Liver (tissue), 9 donors: ENCODE measurements around the gene HOXD4. TPM values are rescaled to one million over a fixed set of nuclear protein-coding genes. Genes with fewer than 3 reads are reported as not detected.

ENCODE experiments used
- DNase-seq: peaks from one replicate; pipeline ENCODE4 v3.0.0-alpha.2; 2017; ENCODE audit warnings: low spot score
- H3K27ac ChIP-seq, 2 donors: one replicate each; pipeline ENCODE4 v1.7.0; 2013; ENCODE audit warnings: inconsistent platforms in 2 of 2, low read length in 2 of 2, control low read depth in 1 of 2, low read depth in 1 of 2, mild to moderate bottlenecking in 1 of 2
- H3K27me3 ChIP-seq, 4 donors: one replicate each; pipeline versions ENCODE4 v1.6.1 to v1.7.0; 2013; ENCODE audit warnings: low read length in 3 of 4, inconsistent platforms in 1 of 4, mild to moderate bottlenecking in 1 of 4, moderate library complexity in 1 of 4; ENCODE audit not compliant: control insufficient read depth in 4 of 4, insufficient read depth in 4 of 4
- H3K36me3 ChIP-seq, 4 donors: one replicate each; pipeline versions ENCODE4 v1.6.1 to v1.7.0; 2013; ENCODE audit warnings: low read length in 3 of 4, mild to moderate bottlenecking in 3 of 4, low read depth in 1 of 4, moderate library complexity in 1 of 4; ENCODE audit not compliant: control insufficient read depth in 4 of 4, insufficient read depth in 3 of 4
- H3K4me1 ChIP-seq, 4 donors: one replicate each; pipeline versions ENCODE4 v1.6.1 to v1.7.0; 2013; ENCODE audit warnings: low read length in 3 of 4, mild to moderate bottlenecking in 3 of 4, moderate library complexity in 1 of 4; ENCODE audit not compliant: control insufficient read depth in 4 of 4, insufficient read depth in 4 of 4
- H3K4me3 ChIP-seq, 3 donors: one replicate each; pipeline versions ENCODE4 v1.6.1 to v1.7.0; 2013; ENCODE audit warnings: low read length in 3 of 3, control low read depth in 1 of 3, low read depth in 1 of 3, mild to moderate bottlenecking in 1 of 3
- H3K9ac ChIP-seq, 2 donors: one replicate each; pipeline ENCODE4 v1.7.0; 2013; ENCODE audit warnings: low read length in 2 of 2, mild to moderate bottlenecking in 2 of 2, moderate library complexity in 2 of 2, control low read depth in 1 of 2, low read depth in 1 of 2
- H3K9me3 ChIP-seq, 4 donors: one replicate each; pipeline versions ENCODE4 v1.6.1 to v1.7.0; 2013; ENCODE audit warnings: low read length in 3 of 4; ENCODE audit not compliant: control insufficient read depth in 4 of 4
- EGR1 ChIP-seq, 2 donors: IDR thresholded peaks; 2 replicates each; pipeline ENCODE4 v1.6.1; 2016 to 2018; ENCODE audit warnings: antibody characterized with exemption in 2 of 2, low read depth in 2 of 2
- FOXA1 ChIP-seq: IDR thresholded peaks from 2 replicates; pipeline ENCODE4 v1.6.1; 2016; ENCODE audit warnings: antibody characterized with exemption
- FOXA2 ChIP-seq: IDR thresholded peaks from 2 replicates; pipeline ENCODE4 v1.6.1; 2016; ENCODE audit warnings: antibody characterized with exemption
- GABPA ChIP-seq, 2 donors: IDR thresholded peaks in 1 of 2; conservative IDR thresholded peaks in 1 of 2; 2 replicates each; pipeline ENCODE4 v1.6.1; 2016; ENCODE audit warnings: antibody characterized with exemption in 2 of 2, mild to moderate bottlenecking in 1 of 2, moderate library complexity in 1 of 2
- HNF4A ChIP-seq, 2 donors: conservative IDR thresholded peaks; 2 replicates each; pipeline ENCODE4 v1.6.1; 2016; ENCODE audit warnings: antibody characterized with exemption in 2 of 2, mild to moderate bottlenecking in 2 of 2
- HNF4G ChIP-seq: IDR thresholded peaks from 2 replicates; pipeline ENCODE4 v1.6.1; 2016; ENCODE audit warnings: antibody characterized with exemption
- JUND ChIP-seq, 2 donors: IDR thresholded peaks; 2 replicates each; pipeline ENCODE4 v1.6.1; 2016; ENCODE audit warnings: antibody characterized with exemption in 2 of 2
- MAX ChIP-seq: IDR thresholded peaks from 2 replicates; pipeline ENCODE4 v1.6.1; 2016; ENCODE audit warnings: antibody characterized with exemption
- NR2F2 ChIP-seq: IDR thresholded peaks from 2 replicates; pipeline ENCODE4 v1.6.1; 2016; ENCODE audit warnings: antibody characterized with exemption
- RAD21 ChIP-seq, 2 donors: IDR thresholded peaks; 2 replicates each; pipeline ENCODE4 v1.6.1; 2016; ENCODE audit warnings: antibody characterized with exemption in 2 of 2, mild to moderate bottlenecking in 2 of 2
- RXRA ChIP-seq, 2 donors: IDR thresholded peaks; 2 replicates each; pipeline ENCODE4 v1.6.1; 2017 to 2018; ENCODE audit warnings: antibody characterized with exemption in 2 of 2, mild to moderate bottlenecking in 1 of 2
- SP1 ChIP-seq: IDR thresholded peaks from 2 replicates; pipeline ENCODE4 v1.6.1; 2018; ENCODE audit warnings: antibody characterized with exemption, mild to moderate bottlenecking
- TAF1 ChIP-seq: conservative IDR thresholded peaks from 2 replicates; pipeline ENCODE4 v1.6.1; 2016; ENCODE audit warnings: antibody characterized with exemption, mild to moderate bottlenecking
- YY1 ChIP-seq: IDR thresholded peaks from 2 replicates; pipeline ENCODE4 v1.6.1; 2016; ENCODE audit warnings: antibody characterized with exemption, mild to moderate bottlenecking
- ZBTB33 ChIP-seq: IDR thresholded peaks from 2 replicates; pipeline ENCODE4 v1.6.1; 2016; ENCODE audit warnings: antibody characterized with exemption
- WGBS: extraction: QIAGEN DNeasy Blood & Tissue Kit; methylation state at CpG from one replicate; pipeline ENCODE4 v1.1.7; 2013; 5-methylcytosine and 5-hydroxymethylcytosine counted together
- polyA plus RNA-seq, 2 donors: library from polyadenylated mRNA; stranded (reverse) in 1 of 2; unstranded in 1 of 2; fragments of 200-250 nt in 1 of 2; fragments of >200 nt in 1 of 2; fragmentation: Nextera tagmentation in 1 of 2; extraction: Ambion mirVana in 1 of 2; gene quantifications; one replicate each; pipeline versions ENCODE4 v1.2.1 to v1.2.3, GENCODE V29; 2013 to 2015
- total RNA-seq, 2 donors: library from RNA; depleted of rRNA; stranded (reverse); fragments of >200 nt; gene quantifications; one replicate each; pipeline ENCODE4 v1.2.3, GENCODE V29; 2014
- TF ChIP-seq, protein P1 (sequence below): IDR thresholded peaks from 2 replicates; pipeline ENCODE4 v1.6.1; 2016; ENCODE audit warnings: antibody characterized with exemption
- TF ChIP-seq, protein P2 (sequence below): fragments of 150-350 bp; IDR thresholded peaks from 2 replicates; pipeline ENCODE4 v1.5.1; 2017; ENCODE audit warnings: improper control_type of control experiment, low read depth, low read length; ENCODE audit not compliant: missing input control
- TF ChIP-seq, protein P3 (sequence below): IDR thresholded peaks from 2 replicates; pipeline ENCODE4 v1.6.1; 2016; ENCODE audit warnings: antibody characterized with exemption, mild to moderate bottlenecking
- donor health status: healthy.
- donor health status: healthy.
- donor health status: healthy.
- donor health status: healthy.
- donor health status: healthy.

The HOXD4 gene
- total and polyA plus RNA-seq, 4 donors = not detected

DNA sequence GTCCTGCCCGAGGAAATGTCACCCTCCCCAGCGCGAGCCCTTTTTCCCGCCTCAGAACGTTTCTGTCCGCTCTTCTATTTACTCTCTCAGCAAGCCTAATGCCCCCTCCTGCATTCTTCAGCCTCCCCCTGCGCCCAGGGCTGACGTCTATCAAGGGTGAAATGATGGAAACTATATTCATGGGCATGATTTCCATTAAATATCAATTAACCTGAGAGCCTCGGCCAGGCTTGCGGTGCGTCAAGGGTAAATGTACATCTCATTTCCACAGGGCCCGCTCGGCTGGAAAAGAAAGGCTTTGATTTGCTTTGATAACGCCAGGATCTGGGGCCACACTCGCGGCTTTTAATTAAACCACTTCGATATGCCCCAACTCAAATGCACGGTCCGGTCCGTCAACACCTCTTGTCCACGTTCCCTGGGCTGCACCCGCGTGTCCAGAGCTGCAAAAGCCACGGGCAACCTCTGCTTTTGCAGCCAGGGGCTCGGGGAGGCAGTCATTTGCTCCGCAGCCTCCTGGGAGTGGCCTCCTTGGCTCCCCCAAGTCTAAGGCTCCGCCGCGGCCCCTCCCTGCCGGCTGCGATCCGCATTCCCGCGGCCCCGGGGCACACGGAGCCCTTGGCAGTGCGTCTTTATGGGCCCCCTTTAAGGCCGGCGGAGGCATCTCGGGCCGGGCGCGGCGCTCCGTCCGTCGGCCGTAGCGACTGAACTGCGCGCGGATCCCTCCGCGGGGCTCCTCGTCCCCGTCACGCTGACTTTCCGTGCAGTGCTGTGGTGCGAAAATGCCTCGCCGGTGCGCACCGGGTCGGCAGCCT is 22.2 kb upstream of the HOXD4 start, which contains the start of gene HOXD8:
TSS of gene HOXD8 (plus strand) at position 724 of the 815 bp plus-strand sequence. CDS start 662 bp downstream, outside the sequence.
- 4% methylated on average over 64 of the region's 64 CpGs for WGBS
- peaks cover 0 to 11% (median 0%) of the 10 kb centered on the region in 4 donors for H3K9me3 ChIP-seq
- peaks cover 8 to 60% (median 26%) of the 10 kb centered on the region in 4 donors for H3K27me3 ChIP-seq
- DNase-seq = no peak
- no peaks in the 10 kb centered on the region for H3K36me3 ChIP-seq
- TF ChIP-seq RXRA (IDR thresholded peaks at IDR 0.05) (no peak), RAD21 (IDR thresholded peaks at IDR 0.05) (no peak), HNF4G (no peak), JUND (IDR thresholded peaks at IDR 0.05) (no peak), TAF1 (no peak), GABPA (IDR thresholded peaks at IDR 0.05 in 1 of 2, conservative IDR thresholded peaks at IDR 0.05 in 1 of 2) (no peak), FOXA1 (no peak), NR2F2 (no peak), MAX (no peak), SP1 (no peak), HNF4A (conservative IDR thresholded peaks at IDR 0.05) (no peak), FOXA2 (no peak), ZBTB33 (no peak), EGR1 (IDR thresholded peaks at IDR 0.05; ENCODE audit: low read depth in 2 of 2) (no peak), YY1 (no peak)
- TF ChIP-seq, protein P1, sequence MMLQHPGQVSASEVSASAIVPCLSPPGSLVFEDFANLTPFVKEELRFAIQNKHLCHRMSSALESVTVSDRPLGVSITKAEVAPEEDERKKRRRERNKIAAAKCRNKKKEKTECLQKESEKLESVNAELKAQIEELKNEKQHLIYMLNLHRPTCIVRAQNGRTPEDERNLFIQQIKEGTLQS = no peak
- TF ChIP-seq, protein P2, sequence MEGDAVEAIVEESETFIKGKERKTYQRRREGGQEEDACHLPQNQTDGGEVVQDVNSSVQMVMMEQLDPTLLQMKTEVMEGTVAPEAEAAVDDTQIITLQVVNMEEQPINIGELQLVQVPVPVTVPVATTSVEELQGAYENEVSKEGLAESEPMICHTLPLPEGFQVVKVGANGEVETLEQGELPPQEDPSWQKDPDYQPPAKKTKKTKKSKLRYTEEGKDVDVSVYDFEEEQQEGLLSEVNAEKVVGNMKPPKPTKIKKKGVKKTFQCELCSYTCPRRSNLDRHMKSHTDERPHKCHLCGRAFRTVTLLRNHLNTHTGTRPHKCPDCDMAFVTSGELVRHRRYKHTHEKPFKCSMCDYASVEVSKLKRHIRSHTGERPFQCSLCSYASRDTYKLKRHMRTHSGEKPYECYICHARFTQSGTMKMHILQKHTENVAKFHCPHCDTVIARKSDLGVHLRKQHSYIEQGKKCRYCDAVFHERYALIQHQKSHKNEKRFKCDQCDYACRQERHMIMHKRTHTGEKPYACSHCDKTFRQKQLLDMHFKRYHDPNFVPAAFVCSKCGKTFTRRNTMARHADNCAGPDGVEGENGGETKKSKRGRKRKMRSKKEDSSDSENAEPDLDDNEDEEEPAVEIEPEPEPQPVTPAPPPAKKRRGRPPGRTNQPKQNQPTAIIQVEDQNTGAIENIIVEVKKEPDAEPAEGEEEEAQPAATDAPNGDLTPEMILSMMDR = no peak
- TF ChIP-seq, protein P3, sequence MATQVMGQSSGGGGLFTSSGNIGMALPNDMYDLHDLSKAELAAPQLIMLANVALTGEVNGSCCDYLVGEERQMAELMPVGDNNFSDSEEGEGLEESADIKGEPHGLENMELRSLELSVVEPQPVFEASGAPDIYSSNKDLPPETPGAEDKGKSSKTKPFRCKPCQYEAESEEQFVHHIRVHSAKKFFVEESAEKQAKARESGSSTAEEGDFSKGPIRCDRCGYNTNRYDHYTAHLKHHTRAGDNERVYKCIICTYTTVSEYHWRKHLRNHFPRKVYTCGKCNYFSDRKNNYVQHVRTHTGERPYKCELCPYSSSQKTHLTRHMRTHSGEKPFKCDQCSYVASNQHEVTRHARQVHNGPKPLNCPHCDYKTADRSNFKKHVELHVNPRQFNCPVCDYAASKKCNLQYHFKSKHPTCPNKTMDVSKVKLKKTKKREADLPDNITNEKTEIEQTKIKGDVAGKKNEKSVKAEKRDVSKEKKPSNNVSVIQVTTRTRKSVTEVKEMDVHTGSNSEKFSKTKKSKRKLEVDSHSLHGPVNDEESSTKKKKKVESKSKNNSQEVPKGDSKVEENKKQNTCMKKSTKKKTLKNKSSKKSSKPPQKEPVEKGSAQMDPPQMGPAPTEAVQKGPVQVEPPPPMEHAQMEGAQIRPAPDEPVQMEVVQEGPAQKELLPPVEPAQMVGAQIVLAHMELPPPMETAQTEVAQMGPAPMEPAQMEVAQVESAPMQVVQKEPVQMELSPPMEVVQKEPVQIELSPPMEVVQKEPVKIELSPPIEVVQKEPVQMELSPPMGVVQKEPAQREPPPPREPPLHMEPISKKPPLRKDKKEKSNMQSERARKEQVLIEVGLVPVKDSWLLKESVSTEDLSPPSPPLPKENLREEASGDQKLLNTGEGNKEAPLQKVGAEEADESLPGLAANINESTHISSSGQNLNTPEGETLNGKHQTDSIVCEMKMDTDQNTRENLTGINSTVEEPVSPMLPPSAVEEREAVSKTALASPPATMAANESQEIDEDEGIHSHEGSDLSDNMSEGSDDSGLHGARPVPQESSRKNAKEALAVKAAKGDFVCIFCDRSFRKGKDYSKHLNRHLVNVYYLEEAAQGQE = no peak
- no peak within 1 kb of the TSS for H3K9ac ChIP-seq
- no peak within 1 kb of the TSS for H3K27ac ChIP-seq
- H3K4me1 ChIP-seq = peaks cover 2 to 14% (median 6%) of the 10 kb centered on the region in 4 donors
- peak within 1 kb of the TSS in 1 of 3 donors; percentile 44 for H3K4me3 ChIP-seq
